ENCODE data around the gene NPAS2. TPM values are rescaled to one million over a fixed set of nuclear protein-coding genes. Genes with fewer than 3 reads are reported as not detected.
A peak's percentile ranks its signal among the peaks of the same experiment; 100 is the strongest.

The NPAS2 gene
- polyA plus RNA-seq, 5 donors = 26.7 to 39.0 (median 30.3) TPM

DNA sequence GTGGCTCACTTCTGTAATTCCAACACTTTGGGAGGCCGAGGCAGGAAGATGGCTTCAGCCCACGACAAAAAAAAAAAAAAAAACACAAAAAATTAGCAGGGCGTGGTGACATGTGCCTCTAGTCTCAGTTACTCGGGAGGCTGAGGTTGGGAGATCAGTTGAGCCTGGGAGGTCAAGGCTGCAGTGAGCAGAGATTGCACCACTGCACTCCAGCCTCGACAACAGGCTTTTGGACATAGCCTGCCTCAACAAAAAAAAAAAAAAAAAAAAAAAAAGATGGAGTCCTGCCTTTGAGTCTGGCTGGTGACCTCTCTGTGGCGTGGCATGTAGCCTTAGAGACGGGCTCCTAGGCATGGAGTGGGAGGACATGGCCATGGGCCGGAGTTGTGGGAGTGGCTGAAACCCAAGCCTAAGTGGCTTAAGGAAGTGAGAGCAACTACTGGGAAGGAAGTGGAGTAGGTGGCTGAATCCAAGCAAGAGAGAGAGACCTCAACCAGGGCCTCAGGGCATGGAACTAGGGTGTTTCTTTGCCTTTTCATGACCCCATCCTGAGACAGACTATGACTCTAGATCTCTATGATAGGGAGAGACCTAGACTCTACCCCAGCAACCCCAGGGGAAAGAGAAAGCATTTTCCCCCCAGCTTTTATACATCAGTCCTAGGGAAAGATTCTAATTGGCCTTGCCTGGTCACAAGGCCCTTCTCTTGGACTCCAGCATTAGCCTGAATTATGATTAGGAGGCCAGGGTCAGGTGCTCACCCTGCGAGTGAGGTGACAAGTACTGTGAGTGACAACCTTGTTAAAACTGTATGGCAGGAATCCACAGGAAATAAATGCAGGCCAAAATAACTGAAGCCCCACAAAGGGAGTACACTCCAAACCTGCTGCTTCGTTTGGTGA, 34.2 kb downstream of the NPAS2 start:
- DNase-seq = no peak

DNA sequence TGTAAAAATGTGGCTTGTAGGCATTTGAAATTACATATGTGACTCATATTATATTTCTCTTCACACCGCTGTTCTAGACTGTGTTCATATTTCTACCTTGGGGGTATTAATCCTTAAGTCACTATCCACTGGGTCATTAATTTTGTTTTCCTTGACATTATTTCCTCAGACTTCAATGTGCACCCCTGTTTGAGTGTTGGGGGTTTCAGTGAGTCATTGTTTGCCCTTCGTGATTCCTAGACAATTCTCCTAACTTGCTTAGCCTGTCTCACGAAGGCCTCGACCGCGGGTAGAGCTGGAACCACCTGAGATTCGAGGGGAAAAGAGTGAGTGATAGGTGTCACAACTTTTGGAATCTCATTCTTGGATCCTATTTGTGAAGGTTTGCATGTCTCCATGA, 35.1 kb downstream of the NPAS2 start:
- DNase-seq = no peak

DNA sequence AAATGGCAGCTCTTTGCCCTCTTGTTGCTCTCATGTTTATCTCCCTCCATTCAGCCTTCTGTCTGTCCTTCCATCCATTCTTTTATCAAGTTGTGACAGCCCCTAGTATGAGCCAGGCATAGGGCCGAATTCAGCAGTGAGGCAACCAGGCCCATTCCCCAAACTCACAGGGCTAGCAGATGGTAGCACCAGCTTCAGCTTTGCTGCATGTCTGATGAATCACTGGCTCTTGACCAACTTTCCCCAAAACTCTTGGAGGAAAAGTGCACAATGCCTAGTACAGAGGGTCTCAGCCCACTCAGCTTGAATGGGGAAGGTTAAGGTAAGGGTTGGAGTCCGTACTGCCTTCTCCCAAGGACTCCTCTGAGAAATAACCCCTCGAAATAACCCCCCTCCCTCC, 35.7 kb downstream of the NPAS2 start:
- no peak for DNase-seq

DNA sequence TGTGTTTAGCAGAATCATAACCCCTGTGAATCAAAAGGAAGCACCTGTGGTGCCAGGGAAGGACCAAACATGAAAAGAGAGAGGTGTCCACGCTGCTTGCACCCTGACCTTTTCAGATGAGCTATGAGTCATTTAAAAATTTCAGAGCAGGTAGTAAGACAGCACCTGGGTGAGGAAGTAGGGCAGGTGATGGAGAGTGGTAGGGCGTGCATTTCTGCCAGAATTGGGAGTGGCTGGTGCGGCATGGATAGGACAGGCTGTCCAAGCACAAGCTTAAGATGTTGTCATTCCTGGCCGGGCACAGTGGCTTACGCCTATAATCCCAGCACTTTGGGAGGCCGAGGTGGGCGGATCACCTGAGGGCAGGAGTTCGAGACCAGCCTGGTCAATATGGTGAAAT, 36.8 kb downstream of the NPAS2 start:
- DNase-seq = no peak

DNA sequence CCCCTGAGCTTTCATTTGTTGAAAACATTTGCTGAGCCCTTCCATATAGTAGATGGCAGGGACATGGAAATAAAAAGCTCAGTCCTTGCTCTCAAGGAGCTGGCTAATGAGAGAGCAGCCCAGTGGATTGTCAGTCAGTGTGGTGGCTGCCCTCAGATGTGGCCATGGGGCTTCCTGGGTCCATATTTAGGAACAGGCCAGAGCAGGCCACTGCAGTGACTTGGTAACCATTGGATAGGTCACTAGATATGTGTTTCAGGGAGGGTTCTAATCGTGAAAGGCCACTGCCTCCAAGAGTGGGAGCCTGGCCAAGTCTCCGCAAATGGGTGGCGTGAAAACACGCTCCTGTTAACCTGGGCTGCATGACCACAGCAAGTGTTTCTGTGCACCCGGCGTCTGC, 37.4 kb downstream of the NPAS2 start:
- DNase-seq = no peak

DNA sequence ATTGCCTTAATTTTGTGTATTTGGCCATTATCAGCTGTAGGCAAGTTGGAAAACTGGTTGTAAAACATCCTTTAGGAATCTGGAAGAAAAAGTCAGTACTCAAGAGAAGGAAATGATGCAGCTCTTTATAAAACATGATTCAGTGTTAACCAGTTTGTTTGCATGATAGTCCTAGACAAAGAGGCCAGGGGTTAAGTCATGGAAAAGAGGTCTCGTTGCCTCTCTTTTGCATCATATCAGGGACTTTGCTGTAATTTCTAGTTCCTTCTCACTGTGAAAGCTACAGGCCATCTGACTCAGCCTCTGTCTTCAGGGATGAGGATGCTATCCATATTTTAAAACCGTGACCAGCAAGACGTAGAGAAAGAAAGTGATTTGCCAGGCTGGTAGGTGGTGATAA, 38.0 kb downstream of the NPAS2 start:
- no peak for DNase-seq

DNA sequence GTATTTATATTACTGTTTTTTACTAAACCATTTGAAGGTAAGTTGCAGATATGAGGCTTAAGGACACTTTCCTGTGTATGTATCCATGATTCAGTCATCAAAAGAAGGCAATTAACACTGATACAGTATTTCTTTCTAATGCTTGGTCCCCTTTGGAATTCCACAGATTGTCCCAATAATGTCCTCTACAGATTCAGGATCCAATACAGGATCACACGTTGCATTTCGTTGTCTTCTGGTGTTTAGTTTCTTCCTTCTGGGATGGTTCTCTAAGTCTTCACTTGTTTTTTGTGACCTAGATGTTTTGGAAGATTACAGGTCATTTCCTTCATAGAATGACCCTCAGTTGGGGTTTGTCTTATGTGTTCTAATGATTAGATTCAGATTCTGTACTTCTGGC, 40.0 kb downstream of the NPAS2 start:
- DNase-seq = no peak

DNA sequence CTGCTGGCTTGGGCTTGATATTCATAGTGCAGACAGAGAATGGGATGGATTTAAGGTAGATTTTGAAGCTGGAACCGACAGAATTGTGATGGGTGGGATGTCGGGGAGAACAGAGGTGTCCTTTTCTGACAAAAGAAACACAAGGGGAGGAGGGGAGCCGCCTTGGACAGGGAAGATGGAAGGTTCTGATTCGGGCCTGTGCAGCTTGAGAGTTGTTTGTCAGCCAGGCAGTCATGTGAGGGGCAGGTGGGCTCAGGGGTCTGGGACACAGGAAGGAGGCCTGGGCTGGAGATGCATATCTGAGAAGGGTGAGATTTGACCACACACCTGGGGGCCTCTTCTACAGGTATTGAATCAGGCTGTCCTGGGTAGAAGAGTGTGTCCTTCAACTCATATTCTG, 41.4 kb downstream of the NPAS2 start:
- no peak for DNase-seq

DNA sequence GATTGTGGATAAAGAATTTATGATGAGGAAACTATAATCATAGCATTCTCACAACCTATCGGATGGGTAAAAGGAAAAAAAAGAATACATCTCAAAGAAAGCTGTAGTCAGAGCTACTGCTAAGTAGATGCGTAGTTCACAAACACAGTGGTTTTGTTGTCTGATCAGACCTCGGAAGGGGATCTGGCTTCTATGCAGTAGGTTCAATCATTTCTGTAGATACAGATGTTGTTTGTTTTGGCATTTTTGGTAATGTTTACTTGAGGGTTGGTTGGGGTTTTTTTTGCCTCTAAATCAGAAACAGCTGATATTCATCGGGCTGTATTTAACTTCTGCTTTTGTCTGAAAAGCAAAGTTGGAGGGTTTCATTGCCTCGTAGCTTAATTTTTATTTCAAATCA, 42.1 kb downstream of the NPAS2 start:
- no peak for DNase-seq

DNA sequence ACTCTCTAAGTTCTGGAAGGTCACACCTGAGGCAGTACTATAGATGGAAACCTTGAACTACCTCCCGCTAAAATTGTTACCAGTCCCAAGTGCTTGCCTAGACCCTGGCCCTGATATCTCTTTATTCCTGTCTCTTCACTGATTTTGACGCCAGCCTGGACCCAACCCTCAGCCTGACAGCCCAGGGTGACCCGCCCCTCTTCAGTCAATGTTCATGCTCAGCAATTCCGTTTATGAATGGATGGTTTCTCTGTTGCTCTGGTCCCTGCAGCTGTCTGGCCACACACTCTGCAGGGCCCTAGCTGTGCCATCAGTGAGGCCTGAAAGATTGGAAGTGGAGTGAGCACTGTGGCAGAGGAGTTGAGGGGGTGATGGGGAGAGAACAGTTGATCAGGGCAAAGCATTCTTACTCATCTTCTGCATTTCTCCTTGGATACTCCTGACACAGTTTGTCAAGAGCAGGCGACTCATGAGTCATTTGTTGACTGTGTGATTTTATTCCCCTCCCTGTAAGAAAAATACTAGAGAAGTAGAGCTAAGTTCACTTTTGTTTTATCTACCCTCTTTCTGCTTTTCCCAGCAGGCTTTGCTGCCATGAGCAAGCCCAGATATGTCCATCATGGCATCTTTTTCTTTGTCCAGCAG, 46.0 kb downstream of the NPAS2 start:
- DNase-seq = no peak

DNA sequence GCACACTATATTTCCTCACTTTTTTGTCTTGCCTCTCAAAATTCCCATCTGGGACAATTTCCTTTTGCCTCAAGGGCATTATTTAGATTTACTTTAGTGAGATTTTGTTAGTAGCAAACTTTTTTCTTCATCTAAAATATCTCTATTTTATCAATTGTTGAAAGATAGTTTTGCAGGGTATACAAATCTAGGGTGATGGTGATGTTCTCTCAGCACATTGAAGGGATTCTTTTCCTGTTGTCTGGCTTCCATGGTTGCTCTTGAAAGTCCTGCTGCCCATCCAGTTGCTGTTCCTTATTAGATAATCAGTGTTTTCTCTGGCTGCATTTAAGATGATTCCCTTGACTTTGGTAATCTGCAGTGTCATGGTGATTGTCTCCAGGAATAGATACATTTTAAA, 48.1 kb downstream of the NPAS2 start:
- no peak for DNase-seq

DNA sequence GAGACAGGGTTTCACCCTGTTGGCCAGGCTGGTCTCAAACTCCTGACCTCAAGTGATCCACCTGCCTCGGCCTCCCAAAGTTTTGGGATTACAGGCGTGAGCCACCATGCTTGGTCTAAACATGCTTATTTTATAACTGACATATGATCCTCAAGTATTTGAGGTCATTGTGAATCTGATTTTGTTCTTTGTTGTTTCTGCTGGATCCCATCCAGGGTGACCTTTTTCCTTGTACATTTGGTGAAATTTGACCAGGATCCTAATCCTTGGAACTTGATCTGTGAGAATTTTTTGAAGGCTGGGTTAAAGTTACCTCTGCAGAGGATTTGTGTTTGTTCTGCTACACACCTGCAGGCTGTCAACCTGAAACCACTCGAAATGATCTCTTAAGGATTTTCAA, 49.2 kb downstream of the NPAS2 start:
- DNase-seq = no peak

DNA sequence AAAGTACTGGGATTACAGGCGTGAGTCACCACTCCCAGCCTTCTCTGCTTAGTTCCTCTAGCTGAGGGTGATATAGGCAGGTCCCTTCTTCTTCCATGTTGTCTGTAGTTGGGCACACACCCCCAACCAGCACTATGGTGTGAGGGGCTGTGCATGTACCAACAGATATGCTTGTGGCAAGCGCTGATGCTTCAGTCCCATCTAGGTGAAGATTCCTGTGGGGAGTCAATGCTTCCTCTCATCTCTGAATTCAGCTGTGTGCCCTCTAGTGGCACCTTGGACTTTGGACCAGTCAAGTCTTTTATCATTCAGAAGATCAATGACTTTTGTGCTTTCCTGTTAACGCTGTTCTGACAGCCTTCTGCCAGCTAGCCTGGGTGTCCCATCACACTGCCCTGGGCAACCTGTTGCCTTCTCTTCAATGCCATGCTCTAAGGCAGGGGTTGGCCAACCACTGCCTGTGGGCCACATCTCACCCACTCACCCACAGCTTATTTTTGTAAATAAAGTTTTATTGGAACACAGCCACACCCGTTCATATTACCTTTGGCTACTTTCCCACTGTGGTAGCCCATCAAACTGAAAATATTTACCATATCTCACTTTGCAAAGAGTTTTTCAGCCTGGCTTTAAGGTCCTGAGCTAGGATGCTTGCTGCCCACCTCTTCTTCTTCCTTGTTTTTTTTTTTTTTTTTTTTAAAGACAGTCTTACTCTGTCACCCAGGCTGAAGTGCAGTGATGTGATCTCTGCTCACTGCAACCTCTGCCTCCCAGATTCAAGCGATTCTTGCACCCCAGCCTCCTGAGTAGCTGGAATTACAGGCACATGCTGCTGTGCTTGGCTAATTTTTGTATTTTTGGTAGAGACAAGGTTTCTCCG, 51.0 kb downstream of the NPAS2 start:
- no peak for DNase-seq

DNA sequence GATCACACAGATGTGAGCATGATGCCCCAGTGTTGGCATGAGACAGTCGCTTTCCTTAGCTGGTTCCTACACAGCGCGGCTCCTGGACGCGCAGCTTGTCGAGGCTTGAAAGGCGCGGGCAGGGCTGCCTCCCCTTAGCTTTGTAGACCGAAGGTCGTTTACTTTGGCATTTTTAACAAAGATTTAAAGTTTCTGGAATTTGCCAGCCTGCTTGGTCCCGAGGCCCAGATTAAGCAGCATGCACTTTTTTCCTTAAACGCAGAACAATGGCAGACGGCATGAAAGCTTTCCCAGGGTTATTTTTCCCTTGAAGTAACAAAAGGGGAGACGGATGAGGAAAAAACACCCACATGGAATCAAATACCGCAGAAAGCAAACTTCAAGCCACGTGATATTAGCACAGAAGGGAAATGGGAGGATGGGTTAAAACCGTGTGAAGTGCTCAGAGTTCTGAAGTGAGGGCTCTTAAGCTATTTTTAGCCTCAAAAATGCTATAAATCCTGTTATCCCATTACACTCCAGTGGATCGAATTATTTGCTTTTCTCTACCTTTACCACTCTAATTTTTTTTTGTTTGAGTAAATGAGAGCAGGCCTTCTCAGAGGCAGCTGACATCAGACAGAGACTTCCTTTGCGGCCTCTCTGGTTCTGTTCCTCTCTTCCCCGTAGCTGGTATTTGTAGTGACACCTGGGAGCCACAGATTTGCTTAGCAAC, 55.7 kb downstream of the NPAS2 start:
- peak; percentile 63 to 64 for DNase-seq

DNA sequence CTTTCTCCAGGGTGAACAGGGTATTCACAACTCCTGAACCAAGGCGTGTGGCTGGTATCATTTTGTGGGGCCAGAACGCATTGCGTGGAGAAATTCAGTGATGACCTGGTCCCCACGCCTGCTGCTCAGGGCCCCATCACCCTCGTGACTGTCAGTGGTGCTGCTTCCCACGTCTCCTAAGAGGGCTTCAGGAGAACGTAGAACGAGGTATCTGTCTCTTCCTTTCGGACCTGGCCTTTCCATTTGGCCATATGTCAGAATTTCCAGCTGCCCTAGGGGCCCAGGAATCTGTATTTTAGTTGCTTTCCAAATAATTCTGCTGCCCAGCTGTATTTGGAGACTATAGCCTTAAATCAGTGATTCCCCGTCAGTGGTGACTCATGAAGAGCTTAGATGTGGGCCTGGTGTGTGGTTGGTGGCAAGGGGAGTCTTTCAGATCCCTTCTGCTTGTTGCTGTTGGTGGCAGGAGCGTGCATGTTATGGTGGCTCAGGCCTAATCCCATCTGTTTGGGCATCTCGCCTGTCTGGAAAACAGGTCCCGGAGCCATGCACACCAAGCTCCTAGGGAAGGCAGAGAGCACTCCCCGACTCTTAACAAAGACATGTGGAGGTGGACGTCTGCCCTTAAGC, 56.4 kb downstream of the NPAS2 start:
- DNase-seq = no peak

DNA sequence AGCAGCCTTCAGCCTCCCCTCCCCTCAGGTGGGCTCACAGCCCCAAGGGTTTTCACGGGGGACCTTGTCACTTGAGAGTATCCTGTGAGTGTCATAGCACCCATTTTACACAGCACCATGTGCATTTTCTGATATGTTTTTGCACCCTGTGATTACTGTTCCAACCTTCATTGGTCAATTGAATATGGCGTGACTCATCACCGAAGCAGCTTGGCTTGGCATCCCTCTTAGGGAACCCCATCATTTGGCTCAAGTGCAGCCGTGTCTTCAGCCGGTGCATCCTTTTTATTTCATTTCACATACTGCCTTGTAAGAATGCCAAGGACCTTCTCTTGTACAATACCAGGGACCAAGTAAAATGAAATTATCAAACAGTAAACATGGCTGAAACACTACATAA, 57.6 kb downstream of the NPAS2 start:
- DNase-seq = no peak

DNA sequence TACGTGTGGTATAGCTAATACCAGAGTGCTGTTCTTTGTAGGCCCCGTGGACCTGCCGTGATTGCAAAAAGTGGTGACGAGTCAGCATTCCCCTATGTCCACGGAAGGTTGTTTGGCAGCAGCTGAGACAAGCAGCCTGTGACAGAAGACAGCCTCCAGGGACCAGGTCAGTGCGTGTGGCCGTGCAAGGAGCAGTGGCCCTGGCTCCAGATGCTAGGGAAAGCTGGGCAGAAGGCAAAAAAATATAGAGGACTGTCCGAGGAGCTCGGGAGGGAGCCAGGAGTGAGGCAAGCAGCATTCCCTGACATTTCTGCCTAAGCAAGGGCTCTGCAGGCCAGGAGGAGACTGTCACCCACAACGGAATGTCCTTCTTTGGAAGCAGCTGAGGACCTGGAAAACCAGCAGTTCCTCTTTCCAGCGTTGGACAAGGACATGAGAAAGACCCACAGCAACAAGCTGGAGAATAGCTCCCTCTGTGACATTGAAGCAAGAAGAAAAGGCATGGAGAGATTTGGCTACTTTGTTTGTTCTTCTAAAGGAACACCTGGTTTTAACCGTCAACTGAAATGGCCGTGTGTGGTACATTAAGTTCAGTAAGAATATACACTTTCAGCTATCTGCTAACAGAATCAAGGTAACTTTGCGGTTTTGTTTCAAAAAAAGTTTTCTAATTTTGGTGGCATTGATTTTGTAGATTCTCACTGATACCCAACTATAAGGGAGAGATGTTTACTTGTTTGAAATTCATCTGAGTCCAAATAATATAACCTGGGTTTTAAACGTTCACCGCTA, 58.3 kb downstream of the NPAS2 start:
- no peak for DNase-seq

DNA sequence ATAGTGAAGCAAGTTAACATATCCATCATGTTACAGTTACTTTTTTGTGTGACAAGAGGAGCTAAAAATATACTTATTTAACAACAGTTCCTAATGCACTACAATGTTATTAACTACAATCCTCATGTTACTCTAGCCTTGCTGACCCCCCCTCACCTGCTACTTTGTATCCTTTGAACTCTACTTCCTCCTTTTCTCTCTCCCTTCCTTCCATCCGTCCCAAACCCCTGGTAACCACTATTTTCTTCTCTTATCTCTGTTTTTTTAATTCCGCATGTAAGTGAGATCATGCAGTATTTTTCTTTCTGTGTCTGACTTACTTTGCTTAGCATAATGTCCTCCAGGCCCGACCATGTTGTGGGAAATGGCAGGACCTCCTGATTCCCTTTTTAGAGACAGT, 59.4 kb downstream of the NPAS2 start:
- no peak for DNase-seq

DNA sequence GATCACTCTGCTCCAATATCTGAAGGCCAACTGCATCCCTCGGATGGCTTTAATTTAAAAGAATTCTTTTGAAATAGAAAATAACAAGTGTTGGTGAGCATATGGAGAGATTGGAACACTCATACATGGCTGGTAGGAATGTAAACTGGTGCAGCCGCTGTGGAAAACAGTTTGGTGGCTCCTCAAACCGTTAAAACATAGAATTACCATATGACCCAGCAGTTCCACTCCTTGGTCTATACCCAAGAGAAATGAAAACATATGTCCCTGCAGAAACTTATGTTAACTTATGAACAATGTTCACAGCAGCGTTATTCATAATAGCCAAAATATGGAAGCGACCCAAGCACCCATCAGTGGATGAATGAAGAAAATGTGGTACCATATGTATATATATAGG, 60.1 kb downstream of the NPAS2 start:
- DNase-seq = no peak

DNA sequence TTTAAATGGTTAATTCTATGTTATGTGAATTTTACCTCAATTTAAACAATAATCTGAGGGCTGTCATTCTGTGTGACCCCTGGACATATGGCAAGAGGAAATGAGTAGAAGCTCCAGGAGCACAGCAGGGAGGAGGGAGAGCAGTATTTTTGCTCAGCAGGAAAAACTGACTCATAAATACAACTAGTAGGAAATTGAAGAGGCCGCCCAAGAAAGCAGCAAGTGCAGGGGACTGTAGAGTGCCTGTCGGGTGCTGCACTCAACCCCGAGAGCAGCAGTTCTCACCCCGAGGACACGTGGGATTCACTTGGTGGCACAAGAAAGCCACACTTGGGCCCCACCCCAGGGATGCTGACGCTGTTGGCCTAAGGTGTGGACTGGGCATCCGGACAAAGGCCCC, 60.8 kb downstream of the NPAS2 start:
- DNase-seq = no peak
